ENCODE measurements around the gene LCE3E. TPM values are rescaled to one million over a fixed set of nuclear protein-coding genes. Genes with fewer than 3 reads are reported as not detected.
"Not testable (repeated sequence)": the region's sequence is repeated elsewhere in the genome, so short reads cannot be mapped to it uniquely, and the experiment has no call there.

The LCE3E gene
- total and polyA plus RNA-seq, 5 donors from 2014 or later: not detected

GRCh38 chr1:152577168-152577567, 10.6 kb upstream of the LCE3E start:
- DNase-seq (no peak), ATAC-seq (ENCODE audit: low read depth in 2 of 2) (no peak)
- peaks cover 28% of the 10 kb centered on the region for H3K27me3 Mint-ChIP-seq
- peaks cover 1% of the 10 kb centered on the region for H3K27me3 ChIP-seq (ENCODE audit: control insufficient read depth, insufficient read depth, low read length)
- H3K9me3 Mint-ChIP-seq: peaks cover 0 to 1% (median 0%) of the 10 kb centered on the region in 7 donors
- H3K36me3 ChIP-seq (ENCODE audit: control insufficient read depth, insufficient read depth, low read length): no peaks in the 10 kb centered on the region
- no peaks in the 10 kb centered on the region for H3K36me3 Mint-ChIP-seq
- H3K27ac Mint-ChIP-seq: peak overlapping the region in 1 of 3 donors; percentile 7
- H3K4me1 Mint-ChIP-seq: no peaks in the 10 kb centered on the region
- H3K9me3 ChIP-seq (ENCODE audit: control insufficient read depth in 2 of 2, low read length in 2 of 2): no peaks in the 10 kb centered on the region
- no peak overlapping the region for H3K4me3 Mint-ChIP-seq
- H3K4me1 ChIP-seq (ENCODE audit: control insufficient read depth, insufficient read depth, low read length, poor library complexity, severe bottlenecking): no peaks in the 10 kb centered on the region
- H3K4me3 ChIP-seq (ENCODE audit: low read depth, low read length): no peak overlapping the region
- H3K27ac ChIP-seq (ENCODE audit: insufficient read depth, low read length, poor library complexity, severe bottlenecking): no peak overlapping the region

- H3K36me3 ChIP-seq (ENCODE audit: control insufficient read depth, insufficient read depth, low read length): no peaks in the 10 kb centered on the region
Observed at GRCh38 chr1:152565535-152566215, 905 bp downstream of the LCE3E start.

GRCh38 chr1:152565115-152565514, 1.5 kb downstream of the LCE3E start:
- peaks cover 8% of the 10 kb centered on the region for H3K27me3 Mint-ChIP-seq
- H3K27ac Mint-ChIP-seq: no peak overlapping the region
- no peak for DNase-seq
- peaks cover 4 to 11% of the 10 kb centered on the region in 2 experiments for H3K9me3 ChIP-seq (ENCODE audit: control insufficient read depth in 2 of 2, low read length in 2 of 2)
- no peak overlapping the region for H3K4me3 ChIP-seq (ENCODE audit: low read depth, low read length)
- H3K9me3 Mint-ChIP-seq: peaks cover 0 to 13% (median 3%) of the 10 kb centered on the region in 7 donors
- H3K4me1 Mint-ChIP-seq: no peaks in the 10 kb centered on the region
- H3K4me1 ChIP-seq (ENCODE audit: control insufficient read depth, insufficient read depth, low read length, poor library complexity, severe bottlenecking): no peaks in the 10 kb centered on the region
- no peak overlapping the region for H3K27ac ChIP-seq (ENCODE audit: insufficient read depth, low read length, poor library complexity, severe bottlenecking)
- H3K27me3 ChIP-seq (ENCODE audit: control insufficient read depth, insufficient read depth, low read length): no peaks in the 10 kb centered on the region
- no peaks in the 10 kb centered on the region for H3K36me3 Mint-ChIP-seq
- no peak for ATAC-seq (ENCODE audit: low read depth in 2 of 2)
- no peaks in the 10 kb centered on the region for H3K36me3 ChIP-seq (ENCODE audit: control insufficient read depth, insufficient read depth, low read length)
- H3K4me3 Mint-ChIP-seq: no peak overlapping the region

More at GRCh38 chr1:152565535-152566215, 905 bp downstream of the LCE3E start:
- Mint-ChIP-seq H3K36me3 (no peaks in the 10 kb centered on the region), H3K4me3 (no peak overlapping the region), H3K27ac (no peak overlapping the region), H3K27me3 (peaks cover 8% of the 10 kb centered on the region), H3K9me3 (peaks cover 0 to 13% (median 3%) of the 10 kb centered on the region in 7 donors), H3K4me1 (no peaks in the 10 kb centered on the region)
- DNase-seq: no peak
- H3K4me3 ChIP-seq (ENCODE audit: low read depth, low read length): no peak overlapping the region
- H3K4me1 ChIP-seq (ENCODE audit: control insufficient read depth, insufficient read depth, low read length, poor library complexity, severe bottlenecking): no peaks in the 10 kb centered on the region
- no peaks in the 10 kb centered on the region for H3K27me3 ChIP-seq (ENCODE audit: control insufficient read depth, insufficient read depth, low read length)
- ATAC-seq (ENCODE audit: low read depth in 2 of 2): no peak
- peaks cover 8 to 13% of the 10 kb centered on the region in 2 experiments for H3K9me3 ChIP-seq (ENCODE audit: control insufficient read depth in 2 of 2, low read length in 2 of 2)
- no peak overlapping the region for H3K27ac ChIP-seq (ENCODE audit: insufficient read depth, low read length, poor library complexity, severe bottlenecking)

- not testable (repeated sequence) for DNase-seq; H3K4me1 Mint-ChIP-seq; H3K9me3 ChIP-seq (ENCODE audit: control insufficient read depth in 2 of 2, low read length in 2 of 2); H3K4me1 ChIP-seq (ENCODE audit: control insufficient read depth, insufficient read depth, low read length, poor library complexity, severe bottlenecking); H3K27me3 Mint-ChIP-seq; H3K27me3 ChIP-seq (ENCODE audit: control insufficient read depth, insufficient read depth, low read length); H3K4me3 ChIP-seq (ENCODE audit: low read depth, low read length); H3K36me3 Mint-ChIP-seq; H3K4me3 Mint-ChIP-seq; ATAC-seq (ENCODE audit: low read depth in 2 of 2); H3K27ac Mint-ChIP-seq; H3K36me3 ChIP-seq (ENCODE audit: control insufficient read depth, insufficient read depth, low read length); H3K27ac ChIP-seq (ENCODE audit: insufficient read depth, low read length, poor library complexity, severe bottlenecking); H3K9me3 Mint-ChIP-seq
Observed at GRCh38 chr1:152548358-152548757, 18.2 kb downstream of the LCE3E start.

GRCh38 chr1:152546704-152547103, 19.9 kb downstream of the LCE3E start:
- Histone ChIP-seq H3K4me3 (ENCODE audit: low read depth, low read length) (no peak overlapping the region), H3K27me3 (ENCODE audit: control insufficient read depth, insufficient read depth, low read length) (peaks cover 1% of the 10 kb centered on the region), H3K36me3 (ENCODE audit: control insufficient read depth, insufficient read depth, low read length) (no peaks in the 10 kb centered on the region), H3K27ac (ENCODE audit: insufficient read depth, low read length, poor library complexity, severe bottlenecking) (no peak overlapping the region), H3K9me3 (ENCODE audit: control insufficient read depth in 2 of 2, low read length in 2 of 2) (no peaks in the 10 kb centered on the region), H3K4me1 (ENCODE audit: control insufficient read depth, insufficient read depth, low read length, poor library complexity, severe bottlenecking) (no peaks in the 10 kb centered on the region)
- no peak overlapping the region for H3K4me3 Mint-ChIP-seq
- H3K27me3 Mint-ChIP-seq: peaks cover 4% of the 10 kb centered on the region
- ATAC-seq (ENCODE audit: low read depth in 2 of 2) (no peak), DNase-seq (no peak)
- peaks cover 0 to 4% (median 2%) of the 10 kb centered on the region in 7 donors for H3K9me3 Mint-ChIP-seq
- H3K36me3 Mint-ChIP-seq: no peaks in the 10 kb centered on the region
- no peak overlapping the region for H3K27ac Mint-ChIP-seq
- H3K4me1 Mint-ChIP-seq: no peaks in the 10 kb centered on the region

- H3K27ac ChIP-seq (ENCODE audit: insufficient read depth, low read length, poor library complexity, severe bottlenecking): no peak overlapping the region
- H3K4me1 ChIP-seq (ENCODE audit: control insufficient read depth, insufficient read depth, low read length, poor library complexity, severe bottlenecking): no peaks in the 10 kb centered on the region
- Mint-ChIP-seq H3K9me3 (peaks cover 0 to 4% (median 0%) of the 10 kb centered on the region in 7 donors), H3K27me3 (peaks cover 4% of the 10 kb centered on the region), H3K4me1 (no peaks in the 10 kb centered on the region), H3K36me3 (no peaks in the 10 kb centered on the region), H3K27ac (no peak overlapping the region), H3K4me3 (no peak overlapping the region)
- no peaks in the 10 kb centered on the region for H3K9me3 ChIP-seq (ENCODE audit: control insufficient read depth in 2 of 2, low read length in 2 of 2)
- H3K27me3 ChIP-seq (ENCODE audit: control insufficient read depth, insufficient read depth, low read length): peaks cover 1% of the 10 kb centered on the region
- no peak overlapping the region for H3K4me3 ChIP-seq (ENCODE audit: low read depth, low read length)
- DNase-seq (peak in 1 of 3 donors; percentile 4), ATAC-seq (ENCODE audit: low read depth in 2 of 2) (no peak)
- H3K36me3 ChIP-seq (ENCODE audit: control insufficient read depth, insufficient read depth, low read length): no peaks in the 10 kb centered on the region
Observed at GRCh38 chr1:152543820-152544219, 22.8 kb downstream of the LCE3E start.

GRCh38 chr1:152539901-152540300, 26.7 kb downstream of the LCE3E start:
- Mint-ChIP-seq H3K9me3 (peaks cover 0 to 1% (median 0%) of the 10 kb centered on the region in 7 donors), H3K4me3 (no peak overlapping the region), H3K27me3 (peaks cover 4% of the 10 kb centered on the region), H3K4me1 (no peaks in the 10 kb centered on the region), H3K27ac (no peak overlapping the region), H3K36me3 (no peaks in the 10 kb centered on the region)
- no peak for ATAC-seq (ENCODE audit: low read depth in 2 of 2)
- Histone ChIP-seq H3K4me1 (ENCODE audit: control insufficient read depth, insufficient read depth, low read length, poor library complexity, severe bottlenecking) (no peaks in the 10 kb centered on the region), H3K27ac (ENCODE audit: insufficient read depth, low read length, poor library complexity, severe bottlenecking) (no peak overlapping the region), H3K4me3 (ENCODE audit: low read depth, low read length) (no peak overlapping the region), H3K9me3 (ENCODE audit: control insufficient read depth in 2 of 2, low read length in 2 of 2) (no peaks in the 10 kb centered on the region), H3K36me3 (ENCODE audit: control insufficient read depth, insufficient read depth, low read length) (no peaks in the 10 kb centered on the region), H3K27me3 (ENCODE audit: control insufficient read depth, insufficient read depth, low read length) (no peaks in the 10 kb centered on the region)
- DNase-seq: no peak

- no peaks in the 10 kb centered on the region for H3K27me3 Mint-ChIP-seq
Observed at GRCh38 chr1:152537496-152537895, 29.1 kb downstream of the LCE3E start.

More at GRCh38 chr1:152537496-152537895, 29.1 kb downstream of the LCE3E start:
- Histone ChIP-seq H3K27me3 (ENCODE audit: control insufficient read depth, insufficient read depth, low read length) (peaks cover 2% of the 10 kb centered on the region), H3K36me3 (ENCODE audit: control insufficient read depth, insufficient read depth, low read length) (no peaks in the 10 kb centered on the region), H3K4me3 (ENCODE audit: low read depth, low read length) (no peak overlapping the region), H3K27ac (ENCODE audit: insufficient read depth, low read length, poor library complexity, severe bottlenecking) (no peak overlapping the region), H3K9me3 (ENCODE audit: control insufficient read depth in 2 of 2, low read length in 2 of 2) (no peaks in the 10 kb centered on the region), H3K4me1 (ENCODE audit: control insufficient read depth, insufficient read depth, low read length, poor library complexity, severe bottlenecking) (no peaks in the 10 kb centered on the region)
- Mint-ChIP-seq H3K27ac (no peak overlapping the region), H3K4me3 (no peak overlapping the region), H3K36me3 (no peaks in the 10 kb centered on the region), H3K4me1 (no peaks in the 10 kb centered on the region), H3K9me3 (no peaks in the 10 kb centered on the region)
- ATAC-seq (ENCODE audit: low read depth in 2 of 2) (no peak), DNase-seq (no peak)

Data from CD4-positive, CD25-positive, alpha-beta regulatory T cell (primary cell).